Hepatocyte (in vitro differentiated cells): Measurements from ENCODE around the gene POLR2I. TPM values are rescaled to one million over a fixed set of nuclear protein-coding genes. Genes with fewer than 3 reads are reported as not detected.

Source experiments
- DNase-seq: peaks from one replicate; pipeline ENCODE4 v3.0.0-alpha.2; 2016; ENCODE audit warnings: low spot score
- H2AFZ ChIP-seq: fragments of 200-600 bp; sonication (generic); 2 replicates; pipeline ENCODE4 v1.6.0; 2016; ENCODE audit warnings: antibody characterized with exemption, mild to moderate bottlenecking
- H3K27ac ChIP-seq: fragments of 200-600 bp; sonication (generic); 2 replicates; pipeline ENCODE4 v1.5.1; 2016; ENCODE audit warnings: mild to moderate bottlenecking
- H3K27me3 ChIP-seq: fragments of 200-600 bp; sonication (generic); 2 replicates; pipeline ENCODE4 v1.6.1; 2016
- H3K36me3 ChIP-seq: fragments of 200-600 bp; sonication (generic); replicated peaks from 2 replicates; pipeline ENCODE4 v1.5.1; 2016; ENCODE audit warnings: low read depth; ENCODE audit not compliant: insufficient read depth
- H3K4me1 ChIP-seq: fragments of 200-600 bp; sonication (generic); 2 replicates; pipeline ENCODE4 v1.5.1; 2016; ENCODE audit warnings: mild to moderate bottlenecking, moderate library complexity; ENCODE audit not compliant: insufficient read depth
- H3K4me2 ChIP-seq: fragments of 200-600 bp; sonication (generic); 2 replicates; pipeline ENCODE4 v1.6.0; 2016
- H3K4me3 ChIP-seq: fragments of 200-600 bp; sonication (generic); 2 replicates; pipeline ENCODE4 v1.5.1; 2016; ENCODE audit warnings: mild to moderate bottlenecking
- H3K79me2 ChIP-seq: fragments of 200-600 bp; sonication (generic); 2 replicates; pipeline ENCODE4 v1.6.0; 2017; ENCODE audit warnings: mild to moderate bottlenecking
- H3K9me2 ChIP-seq: fragments of 200-600 bp; sonication (generic); replicated peaks from 2 replicates; pipeline ENCODE4 v1.6.0; 2017; ENCODE audit warnings: mild to moderate bottlenecking; ENCODE audit not compliant: insufficient read depth
- H3K9me3 ChIP-seq: fragments of 200-600 bp; sonication (generic); 2 replicates; pipeline ENCODE4 v1.5.1; 2016; ENCODE audit warnings: low read depth, mild to moderate bottlenecking
- H4K20me1 ChIP-seq: fragments of 200-600 bp; sonication (generic); 2 replicates; pipeline ENCODE4 v1.6.0; 2016; ENCODE audit warnings: mild to moderate bottlenecking; ENCODE audit not compliant: insufficient read depth, poor library complexity, severe bottlenecking
- CTCF ChIP-seq: fragments of 200-600 bp; sonication (generic); IDR thresholded peaks from 2 replicates; pipeline ENCODE4 v1.5.1; 2016; ENCODE audit warnings: antibody characterized with exemption, mild to moderate bottlenecking; ENCODE audit not compliant: poor library complexity
- EZH2 ChIP-seq: fragments of 200-600 bp; sonication (generic); IDR thresholded peaks from 2 replicates; pipeline ENCODE4 v1.6.1; 2016; ENCODE audit warnings: antibody characterized with exemption, mild to moderate bottlenecking, borderline replicate concordance
- EZH2phosphoT487 ChIP-seq: fragments of 200-600 bp; sonication (generic); IDR thresholded peaks from one replicate; pipeline ENCODE4 v1.6.1; 2018; ENCODE audit warnings: antibody characterized with exemption, mild to moderate bottlenecking, low read depth, moderate library complexity; ENCODE audit not compliant: unreplicated experiment, severe bottlenecking
- WGBS: methylation state at CpG from one replicate; pipeline ENCODE4 v1.1.6; 2016; ENCODE audit warnings: low lambda C conversion rate; ENCODE audit errors: missing lambda C conversion rate; 5-methylcytosine and 5-hydroxymethylcytosine counted together
- polyA plus RNA-seq: library from polyadenylated mRNA; unstranded; fragments of >200 nt; fragmentation: Nextera tagmentation; extraction: Ambion mirVana; gene quantifications from 2 replicates; pipeline ENCODE4 v1.2.1, GENCODE V29; 2016
- total RNA-seq: library from RNA; depleted of rRNA; stranded (reverse); fragments of >200 nt; gene quantifications from 2 replicates; pipeline ENCODE4 v1.2.3, GENCODE V29; 2014

The POLR2I gene
- total and polyA plus RNA-seq, 2 experiments from 2014 or later = 19.3 to 115 TPM

DNA sequence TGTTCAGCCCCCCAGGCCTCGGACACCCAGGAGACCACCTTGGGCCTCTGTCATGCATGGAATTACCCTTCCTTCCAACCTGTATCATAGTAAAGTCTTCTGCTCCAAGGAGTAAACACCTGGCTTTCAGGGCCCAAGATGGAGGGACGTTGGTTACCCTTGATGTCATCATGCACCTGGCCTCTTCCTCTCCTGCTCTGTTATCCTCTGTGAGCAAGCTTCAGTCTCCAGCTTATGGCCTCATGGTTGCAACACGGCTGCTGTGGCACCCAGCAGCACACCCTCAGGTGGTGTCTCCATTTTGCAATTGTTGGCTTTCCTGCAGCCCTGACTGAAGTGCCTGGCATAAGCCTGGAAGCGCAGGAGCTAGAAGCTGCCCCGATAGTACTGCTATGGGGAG, 7.7 kb downstream of the POLR2I start:
- Histone ChIP-seq H3K4me3 (no peak overlapping the region), H3K36me3 (no peaks in the 10 kb centered on the region), H3K9me2 (no peaks in the 10 kb centered on the region), H3K4me1 (no peaks in the 10 kb centered on the region), H4K20me1 (no peaks in the 10 kb centered on the region), H3K27me3 (no peaks in the 10 kb centered on the region), H2AFZ (no peak overlapping the region), H3K79me2 (no peaks in the 10 kb centered on the region), H3K4me2 (no peak overlapping the region), H3K9me3 (no peaks in the 10 kb centered on the region), H3K27ac (no peak overlapping the region)
- TF ChIP-seq CTCF (no peak), EZH2phosphoT487 (no peak), EZH2 (no peak)
- 95% methylated on average over 5 of the region's 5 CpGs for WGBS
- DNase-seq = no peak

- H3K9me2 ChIP-seq = no peaks in the 10 kb centered on the region
- H3K27ac ChIP-seq = no peak overlapping the region
- H3K9me3 ChIP-seq = no peaks in the 10 kb centered on the region
- no peaks in the 10 kb centered on the region for H4K20me1 ChIP-seq
- no peak for DNase-seq
- H3K4me1 ChIP-seq = no peaks in the 10 kb centered on the region
- no peak overlapping the region for H3K4me3 ChIP-seq
- no peak overlapping the region for H3K4me2 ChIP-seq
- WGBS = 92% methylated on average over 6 of the region's 6 CpGs
- TF ChIP-seq CTCF = no peak
- H2AFZ ChIP-seq = no peak overlapping the region
- no peaks in the 10 kb centered on the region for H3K36me3 ChIP-seq
- no peaks in the 10 kb centered on the region for H3K79me2 ChIP-seq
- H3K27me3 ChIP-seq = no peaks in the 10 kb centered on the region
Measured at GRCh38 chr19:36106441-36106840, 8.2 kb downstream of the POLR2I start.

- WGBS = 93% methylated on average over 12 of the region's 12 CpGs
- Histone ChIP-seq H3K9me3 (no peaks in the 10 kb centered on the region), H4K20me1 (no peaks in the 10 kb centered on the region), H3K27ac (no peak overlapping the region), H3K27me3 (no peaks in the 10 kb centered on the region), H3K4me1 (no peaks in the 10 kb centered on the region), H3K79me2 (no peaks in the 10 kb centered on the region), H3K4me3 (no peak overlapping the region), H3K36me3 (no peaks in the 10 kb centered on the region), H2AFZ (no peak overlapping the region), H3K4me2 (no peak overlapping the region), H3K9me2 (no peaks in the 10 kb centered on the region)
- no peak for TF ChIP-seq CTCF
- TF ChIP-seq EZH2phosphoT487 = no peak
- no peak for TF ChIP-seq EZH2
- DNase-seq = no peak
Measured at GRCh38 chr19:36103842-36104552, 10.7 kb downstream of the POLR2I start.
